Measurements from ENCODE around the gene KIF13A.
"Not testable (repeated sequence)": the region's sequence is repeated elsewhere in the genome, so short reads cannot be mapped to it uniquely, and the experiment has no call there.

KIF13A gene

DNA sequence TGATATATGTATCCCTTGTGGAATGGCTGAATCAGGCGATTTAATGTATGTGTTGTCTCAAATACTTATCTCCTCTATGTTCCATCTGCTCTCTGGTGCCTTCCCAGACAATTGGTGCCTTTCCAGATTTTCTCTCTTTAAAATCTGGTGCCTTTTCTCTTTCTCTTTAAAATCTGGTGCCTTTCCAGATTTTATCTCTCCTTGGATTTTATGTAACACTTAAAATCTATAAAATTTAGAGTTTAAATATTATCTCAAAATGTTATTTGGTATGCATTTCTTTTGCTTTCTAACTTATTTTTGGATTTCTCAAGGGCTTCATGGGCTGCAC lies 116.3 kb downstream of the KIF13A start:
- no peak for DNase-seq (ENCODE audit: low read depth in 3 of 3)

DNA sequence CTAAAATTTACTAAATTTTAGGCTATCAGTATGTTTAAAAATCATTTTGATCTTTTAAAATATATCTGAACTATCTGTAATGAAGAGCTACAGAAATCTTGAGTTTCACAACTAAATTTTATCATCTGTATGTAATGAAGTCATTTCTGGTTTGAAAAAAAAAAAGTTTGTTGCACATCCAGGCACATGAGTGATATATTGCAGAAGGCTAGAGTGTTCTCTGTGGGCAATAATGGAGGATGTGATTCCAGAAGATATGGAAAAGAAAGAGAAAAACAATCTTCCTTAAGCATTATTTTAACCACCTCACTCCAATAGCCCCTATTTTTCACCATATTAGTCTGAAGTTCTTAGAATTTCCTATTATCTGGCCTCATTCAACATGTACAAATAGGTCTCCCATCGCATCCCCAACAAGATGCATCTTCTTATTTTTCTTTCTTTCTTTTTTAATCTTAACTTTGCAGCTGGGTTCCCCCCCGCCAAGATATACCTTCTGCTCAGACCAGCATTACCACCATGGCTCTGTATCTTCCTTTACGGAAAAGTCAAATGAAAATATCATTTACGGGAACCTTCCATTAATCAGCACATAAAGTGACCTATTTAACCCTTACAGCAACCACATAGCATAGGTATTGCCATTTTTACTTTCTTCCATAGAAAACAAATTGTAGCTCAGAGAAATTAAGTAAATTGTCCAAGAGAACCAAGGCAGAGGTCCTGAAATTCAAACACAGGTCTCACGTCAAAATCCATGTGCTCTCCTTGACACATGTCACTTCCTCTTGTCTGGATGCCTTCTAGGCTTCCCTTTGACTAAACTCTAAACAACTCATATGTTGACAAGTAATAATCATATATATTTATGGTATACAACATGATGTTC lies 116.9 kb downstream of the KIF13A start:
- no peak for DNase-seq (ENCODE audit: low read depth in 3 of 3)

DNA sequence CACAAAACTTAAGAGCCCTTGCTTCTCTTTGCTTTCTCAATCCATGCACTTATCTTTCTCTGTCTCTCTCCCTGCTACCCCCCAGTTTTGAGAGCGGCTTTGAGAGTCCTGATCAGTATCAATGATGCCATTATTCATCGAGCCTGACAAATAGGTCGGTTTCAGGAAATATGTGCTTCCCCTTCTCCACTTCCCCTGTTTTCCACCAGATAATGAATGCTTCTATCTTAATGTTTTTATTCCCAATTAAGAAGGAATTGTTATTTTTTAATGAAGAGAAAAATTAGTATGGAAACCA lies 117.7 kb downstream of the KIF13A start:
- no peak for DNase-seq (ENCODE audit: low read depth in 3 of 3)

DNA sequence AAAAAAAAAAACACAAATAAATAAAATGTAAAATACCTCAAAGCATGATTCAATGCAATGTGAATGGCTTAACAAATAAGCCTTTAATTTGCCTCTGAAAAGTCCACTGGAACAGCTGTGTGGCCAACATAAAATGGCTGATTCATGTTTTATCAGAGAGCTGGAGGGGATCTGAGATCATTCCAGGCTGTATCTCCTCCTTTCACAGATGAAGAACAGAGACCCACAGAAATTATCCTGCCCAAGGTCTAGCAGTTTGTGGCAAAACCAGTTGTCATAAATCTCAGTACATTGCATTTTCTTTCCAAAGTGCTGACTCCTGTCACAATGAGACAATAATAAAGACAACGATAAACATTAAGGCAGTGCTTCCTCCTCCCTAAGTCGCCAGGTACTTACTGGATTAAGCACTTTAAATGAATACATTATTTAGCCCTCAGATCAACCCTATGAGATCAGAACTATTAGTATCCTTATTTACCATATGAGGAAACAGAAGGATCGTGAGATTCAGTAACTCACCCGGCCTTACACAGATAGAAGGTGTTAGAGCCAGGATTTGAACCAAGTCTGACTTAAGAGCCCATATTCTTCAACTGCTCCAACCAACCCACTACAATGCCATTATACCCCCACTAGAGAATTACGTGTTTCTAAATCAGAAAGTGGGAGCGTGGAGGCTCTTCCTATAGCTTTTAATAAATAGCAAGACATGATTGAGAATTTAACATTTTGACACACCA lies 118.3 kb downstream of the KIF13A start:
- no peak for DNase-seq (ENCODE audit: low read depth in 3 of 3)

DNA sequence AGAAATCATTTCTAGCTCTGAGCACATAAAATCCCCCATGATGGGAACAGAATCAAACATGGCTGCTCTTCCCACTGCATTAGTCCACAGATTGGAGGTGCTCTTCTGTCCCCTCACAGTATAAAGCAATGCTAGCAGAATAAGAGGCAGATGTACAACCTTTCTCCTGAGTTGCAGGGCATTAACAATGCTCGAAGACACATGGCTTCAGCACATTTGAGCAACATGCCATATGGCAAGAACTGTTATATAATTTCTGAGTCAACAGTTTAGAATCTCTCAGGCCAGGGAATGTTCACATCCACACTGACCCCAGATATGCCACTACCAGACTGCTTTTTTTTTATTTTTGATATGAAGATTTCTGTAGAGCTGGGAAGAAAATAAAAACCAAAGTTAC lies 119.6 kb downstream of the KIF13A start:
- DNase-seq (ENCODE audit: low read depth in 3 of 3): no peak

DNA sequence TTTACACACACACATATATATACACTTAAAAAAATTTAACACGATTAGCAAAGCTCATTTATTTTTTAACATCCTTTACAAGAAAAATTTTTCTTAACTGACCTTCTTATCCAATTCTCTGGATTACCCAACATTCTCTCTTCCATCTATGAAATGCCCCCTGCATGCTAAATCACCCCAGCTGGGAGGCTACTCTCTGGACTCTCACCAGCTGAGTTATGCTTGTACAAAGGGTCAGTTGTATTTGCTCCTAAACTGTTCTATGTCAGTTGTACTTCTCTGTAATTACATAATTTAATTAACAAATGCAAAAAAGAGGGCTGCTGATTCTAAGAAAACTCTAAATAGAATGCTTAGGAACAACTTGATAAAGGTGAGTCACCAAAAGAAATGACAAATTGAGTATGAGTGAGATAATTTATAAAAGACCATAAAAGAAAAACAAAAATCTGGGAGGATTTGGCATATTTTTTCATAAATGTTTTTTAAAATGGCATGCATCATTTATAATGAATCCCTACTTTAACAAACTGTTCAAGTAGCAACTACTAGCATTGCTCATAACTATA lies 120.5 kb downstream of the KIF13A start:
- DNase-seq (ENCODE audit: low read depth in 3 of 3): no peak

- DNase-seq (ENCODE audit: low read depth in 3 of 3): no peak
Measured at GRCh38 chr6:17865798-17866725, 121.4 kb downstream of the KIF13A start.

DNA sequence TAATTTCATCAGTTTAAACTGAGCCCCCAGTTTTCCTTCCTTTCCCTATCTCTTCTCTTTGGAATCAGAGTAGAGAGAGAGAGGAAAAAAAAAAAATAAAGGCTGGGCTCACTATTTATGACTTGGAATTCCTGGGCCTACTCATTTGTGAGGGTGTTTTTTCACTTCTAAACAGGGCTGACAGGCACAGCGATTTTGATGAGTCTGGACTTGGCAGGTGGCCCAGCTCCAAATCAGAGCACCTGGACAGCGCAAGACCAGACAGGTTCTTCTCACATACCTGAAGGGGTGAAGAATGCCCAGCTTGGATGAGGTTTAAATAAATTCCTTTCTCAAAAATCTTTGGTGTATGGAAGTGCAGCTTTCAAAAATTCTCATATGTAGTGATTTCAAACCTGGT lies 122.2 kb downstream of the KIF13A start:
- DNase-seq (ENCODE audit: low read depth in 3 of 3): no peak

DNA sequence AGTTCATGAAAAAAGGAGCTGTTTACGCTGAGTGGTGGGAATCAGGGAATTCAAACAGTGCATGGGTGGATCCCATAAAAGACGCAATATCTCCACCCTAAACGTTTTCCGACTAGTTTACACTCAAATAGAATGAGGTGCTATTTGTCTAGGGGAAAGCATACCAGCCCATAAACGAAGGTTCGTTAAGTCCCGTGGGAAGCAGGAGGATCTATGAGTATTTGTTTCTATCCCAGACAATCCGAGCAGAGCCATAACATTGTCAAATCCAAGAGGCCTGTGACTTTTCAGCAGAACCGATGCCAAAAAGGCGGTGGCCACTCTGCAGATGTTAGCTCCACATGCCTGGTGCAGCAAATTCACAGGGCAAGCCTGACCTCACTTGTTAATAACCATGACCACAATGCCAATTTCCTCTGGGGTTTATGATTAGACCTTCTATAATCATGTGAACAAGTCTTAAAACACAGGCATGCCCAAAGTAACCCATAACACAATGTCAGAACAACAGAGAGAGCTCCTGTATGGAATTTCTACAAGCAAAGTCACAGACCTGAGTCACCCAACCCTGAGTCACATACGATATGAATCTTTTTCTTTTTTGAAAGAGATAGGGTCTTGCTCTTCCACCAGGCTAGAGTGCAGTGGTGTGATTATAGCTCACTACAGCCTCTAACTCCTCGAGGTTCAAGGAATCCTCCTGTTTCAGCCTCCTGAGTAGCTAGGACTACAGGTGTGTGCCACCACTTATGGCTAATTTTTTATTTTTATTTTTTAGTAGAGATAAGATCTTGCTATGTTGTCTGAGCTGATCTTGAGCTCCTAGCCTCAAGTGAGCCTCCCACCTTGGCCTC lies 123.3 kb downstream of the KIF13A start:
- no peak for DNase-seq (ENCODE audit: low read depth in 3 of 3)

DNA sequence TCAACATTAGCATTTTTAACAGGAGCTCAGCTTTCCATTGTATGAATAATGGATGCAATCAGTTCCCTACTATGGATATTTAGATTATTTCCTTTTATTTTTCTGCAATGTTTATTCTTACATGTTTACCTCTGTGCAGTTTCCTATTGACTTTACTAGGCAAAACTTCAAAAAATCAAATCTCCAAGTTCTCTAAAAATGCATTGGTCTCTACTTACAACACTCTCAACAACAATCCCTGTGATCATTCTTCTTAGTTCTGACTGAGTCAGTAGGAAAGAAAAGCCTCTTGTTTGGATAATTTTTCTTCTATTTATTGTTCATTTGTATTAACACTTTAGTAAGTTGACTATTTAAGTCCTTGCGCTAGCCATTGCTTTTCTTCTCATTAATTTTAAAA lies 126.1 kb downstream of the KIF13A start:
- DNase-seq (ENCODE audit: low read depth in 3 of 3): no peak

DNA sequence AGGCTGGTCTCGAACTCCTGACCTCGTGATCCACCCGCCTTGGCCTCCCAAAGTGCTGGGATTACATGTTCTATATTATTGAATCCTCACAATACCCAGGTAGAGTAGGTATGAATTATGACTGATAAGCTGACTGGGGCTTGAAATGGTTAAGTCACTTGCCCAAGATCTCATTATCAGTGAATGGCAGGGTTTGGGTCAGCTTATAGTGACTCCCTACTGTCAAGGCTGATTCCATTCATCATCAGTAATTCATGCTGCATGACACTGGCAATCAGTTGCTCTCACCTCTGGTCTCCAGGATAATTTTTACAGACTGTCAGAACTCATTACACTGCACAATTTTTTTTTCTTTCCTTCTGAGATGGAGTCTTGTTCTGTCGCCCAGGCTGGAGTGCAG lies 127.6 kb downstream of the KIF13A start:
- DNase-seq (ENCODE audit: low read depth in 3 of 3): no peak

DNA sequence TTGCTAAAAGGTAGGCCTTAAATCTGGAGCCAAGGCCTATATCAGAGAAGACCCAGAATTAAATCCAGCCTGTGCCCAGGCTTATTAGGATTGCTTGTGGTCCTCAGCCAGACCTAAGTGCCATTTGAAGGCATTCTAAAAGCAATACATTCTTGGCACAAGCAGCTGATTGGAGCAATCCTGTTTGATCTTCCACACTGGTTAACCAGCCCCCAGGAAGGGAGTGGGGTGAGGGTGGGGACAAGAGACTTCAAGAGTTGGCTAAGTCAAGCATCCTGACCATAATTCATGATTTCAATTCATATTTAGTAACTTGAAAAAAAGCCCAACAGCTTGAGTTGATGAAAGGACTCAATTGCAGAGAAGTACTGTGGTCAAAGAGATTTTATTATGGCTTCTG lies 128.9 kb downstream of the KIF13A start:
- no peak for DNase-seq (ENCODE audit: low read depth in 3 of 3)

GRCh38 chr6:17857188-17857587 lies 130.2 kb downstream of the KIF13A start:
- DNase-seq (ENCODE audit: low read depth in 3 of 3): not testable (repeated sequence)

GRCh38 chr6:17856306-17856705 lies 131.1 kb downstream of the KIF13A start:
- no peak for DNase-seq (ENCODE audit: low read depth in 3 of 3)

DNA sequence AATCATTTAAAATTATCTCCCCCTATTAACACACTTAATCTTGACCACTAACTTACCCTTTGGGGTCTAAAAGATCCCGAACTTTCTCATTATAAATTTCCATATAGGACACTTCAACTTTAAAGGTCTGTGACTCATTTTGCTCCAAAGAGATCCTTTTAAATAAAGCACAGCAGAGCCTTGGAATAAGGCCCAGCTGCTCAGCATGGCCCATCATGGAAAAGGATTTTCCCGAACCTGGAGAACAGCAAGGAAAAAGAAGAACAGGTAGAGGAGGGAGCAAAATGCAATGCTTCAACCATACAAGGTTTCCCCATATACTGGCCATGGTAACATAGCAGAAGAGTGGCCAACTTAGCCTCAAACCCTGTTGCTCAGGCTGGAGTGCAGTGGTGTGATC lies 132.1 kb downstream of the KIF13A start:
- no peak for DNase-seq (ENCODE audit: low read depth in 3 of 3)

GRCh38 chr6:17853533-17853932 lies 133.9 kb downstream of the KIF13A start:
- DNase-seq (ENCODE audit: low read depth in 3 of 3): no peak

DNA sequence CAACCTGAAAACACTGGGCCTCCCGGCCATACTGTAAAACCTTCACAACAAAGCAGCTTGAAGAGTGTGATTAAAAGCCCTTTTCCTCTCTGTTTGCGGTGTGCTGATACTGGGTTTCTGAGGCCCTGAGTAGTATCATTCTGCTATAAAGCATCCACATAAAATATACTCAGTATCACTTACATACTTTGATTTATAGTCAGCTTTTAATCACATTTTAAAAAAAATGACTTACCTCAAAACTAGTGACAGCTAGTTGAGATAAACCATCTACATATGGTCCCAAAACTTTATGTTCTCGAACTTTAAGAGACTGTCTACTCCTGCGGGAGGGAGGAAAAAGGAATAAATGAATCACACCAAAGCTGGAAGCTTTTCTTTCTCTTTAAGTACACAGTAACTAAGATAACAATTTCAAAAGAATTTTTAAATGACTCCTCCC lies 135.7 kb downstream of the KIF13A start:
- no peak for DNase-seq (ENCODE audit: low read depth in 3 of 3)

- no peak for DNase-seq (ENCODE audit: low read depth in 3 of 3)
Measured at GRCh38 chr6:17851001-17851719, 136.3 kb downstream of the KIF13A start.

DNA sequence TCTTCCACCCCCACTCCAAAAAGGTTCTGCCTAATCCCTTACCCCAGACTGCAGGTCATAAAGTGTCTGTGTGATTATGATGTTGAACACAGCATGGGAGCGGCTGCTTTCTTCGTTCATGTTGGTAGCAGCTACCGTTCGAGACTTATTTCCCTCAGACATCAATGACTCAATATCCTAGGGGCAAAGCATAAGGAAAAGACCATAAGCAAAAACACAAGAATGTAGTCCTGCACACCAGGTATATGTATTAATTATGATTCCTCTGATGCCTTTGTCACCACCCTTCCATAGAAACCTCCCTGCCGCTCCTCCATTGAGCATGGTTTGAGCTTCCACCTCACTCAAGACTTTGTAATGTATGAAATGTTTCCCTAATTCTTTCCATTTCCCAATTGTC lies 137.2 kb downstream of the KIF13A start:
- no peak for DNase-seq (ENCODE audit: low read depth in 3 of 3)

DNA sequence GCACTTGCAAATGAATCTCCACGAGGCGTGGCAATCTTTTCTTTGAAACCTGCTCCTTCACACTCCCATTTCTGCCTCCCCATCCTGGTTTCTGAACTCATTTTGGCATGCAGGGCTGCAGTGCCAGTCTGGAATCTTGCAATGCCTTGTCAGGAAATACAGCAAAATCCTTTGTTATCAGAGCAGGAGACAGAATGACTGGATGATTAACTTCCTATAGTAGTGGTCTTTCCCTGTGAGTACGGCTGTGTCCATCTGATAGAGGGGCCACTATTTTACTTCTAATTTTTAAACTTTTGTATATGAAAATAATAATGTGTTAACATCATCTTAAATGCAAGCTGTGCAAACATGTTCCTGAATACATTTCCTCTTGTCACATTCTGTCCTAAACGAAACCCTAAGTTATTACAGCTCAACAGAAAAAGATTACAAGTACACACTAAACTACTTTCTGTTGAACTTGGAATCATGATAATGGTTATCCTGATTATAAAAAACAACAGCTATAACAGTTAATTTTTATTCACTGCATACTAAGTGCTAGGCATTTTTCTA lies 140.2 kb downstream of the KIF13A start:
- no peak for DNase-seq (ENCODE audit: low read depth in 3 of 3)
